SKM-1 treated with dmso at 0.1 percent for 144 hours (cell line): ENCODE data around the gene PALLD.

ENCODE experiments used
- DNase-seq: peaks from one replicate; lab custom pipeline; 2025; ENCODE audit not compliant: unreplicated experiment; lab: John Stamatoyannopoulos, UW

Gene PALLD

DNA sequence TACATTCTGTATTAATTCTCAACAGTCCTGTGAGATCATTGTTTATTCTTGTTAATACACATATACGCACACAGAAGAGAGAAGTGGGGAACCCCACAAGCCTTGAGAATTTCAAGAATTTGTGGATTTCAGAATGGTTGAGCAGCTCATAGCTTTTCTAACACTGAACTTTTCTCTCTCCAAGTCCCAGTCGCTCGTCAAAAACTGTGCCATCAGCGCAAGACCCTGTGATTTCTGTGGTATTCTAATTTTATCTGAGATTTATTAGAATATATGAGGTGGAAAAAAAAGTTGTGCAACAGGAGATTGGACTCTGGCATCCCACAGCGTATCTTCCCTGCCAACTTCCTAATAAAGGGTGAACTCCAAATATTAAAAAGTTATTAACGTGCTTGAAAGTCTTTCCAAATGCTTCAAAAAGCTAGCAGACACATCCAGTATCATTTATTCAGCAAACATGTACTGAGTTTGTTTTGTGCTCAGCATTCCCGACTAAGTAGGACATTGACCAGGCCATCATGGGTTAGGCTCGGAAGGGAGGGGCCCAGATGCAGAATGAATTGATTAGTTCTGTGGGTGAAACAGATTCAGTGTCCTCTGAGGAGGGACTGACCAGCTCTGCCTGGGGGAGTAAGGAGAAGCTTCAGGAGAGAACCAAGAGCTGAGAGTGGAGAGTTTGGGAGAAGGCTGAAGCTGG, 347.6 kb downstream of the PALLD start:
- no peak for DNase-seq

DNA sequence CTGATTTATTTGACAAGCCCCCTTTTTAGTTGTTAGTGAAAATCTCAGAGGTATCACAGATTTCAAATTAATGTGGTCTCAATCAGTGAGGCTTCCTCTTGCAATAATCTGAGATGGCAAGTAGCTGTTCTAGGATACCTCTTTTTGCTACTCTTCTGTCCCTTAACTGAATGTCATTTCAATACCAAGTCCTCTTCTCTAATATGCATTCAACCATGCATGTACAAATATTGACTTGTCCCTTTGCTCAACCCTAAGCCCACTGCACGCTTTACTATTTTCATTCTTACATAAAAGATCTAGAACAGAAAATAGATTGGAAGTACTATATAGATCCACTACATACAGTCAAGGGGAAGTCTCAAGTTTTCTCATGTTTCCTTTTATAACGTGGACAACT, 349.0 kb downstream of the PALLD start:
- DNase-seq: no peak

DNA sequence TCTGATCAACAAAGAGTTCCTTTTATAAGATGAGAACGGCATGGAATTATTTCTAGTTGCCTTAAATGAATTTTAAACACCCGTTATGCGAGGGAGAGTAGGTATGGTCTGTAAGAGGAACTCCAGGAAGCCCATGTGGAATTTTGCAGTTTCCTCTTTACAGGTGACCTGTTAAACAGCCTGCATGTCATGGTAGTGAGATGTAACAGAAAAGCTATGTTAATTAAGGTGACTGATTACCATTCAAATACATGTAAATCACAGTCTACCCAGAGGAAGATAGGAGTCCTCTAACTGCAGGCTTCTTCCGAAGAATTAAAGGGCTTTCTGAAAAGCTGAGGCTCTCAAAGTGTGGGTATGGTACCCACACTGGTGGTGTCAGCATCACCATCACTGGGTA, 349.6 kb downstream of the PALLD start:
- no peak for DNase-seq

DNA sequence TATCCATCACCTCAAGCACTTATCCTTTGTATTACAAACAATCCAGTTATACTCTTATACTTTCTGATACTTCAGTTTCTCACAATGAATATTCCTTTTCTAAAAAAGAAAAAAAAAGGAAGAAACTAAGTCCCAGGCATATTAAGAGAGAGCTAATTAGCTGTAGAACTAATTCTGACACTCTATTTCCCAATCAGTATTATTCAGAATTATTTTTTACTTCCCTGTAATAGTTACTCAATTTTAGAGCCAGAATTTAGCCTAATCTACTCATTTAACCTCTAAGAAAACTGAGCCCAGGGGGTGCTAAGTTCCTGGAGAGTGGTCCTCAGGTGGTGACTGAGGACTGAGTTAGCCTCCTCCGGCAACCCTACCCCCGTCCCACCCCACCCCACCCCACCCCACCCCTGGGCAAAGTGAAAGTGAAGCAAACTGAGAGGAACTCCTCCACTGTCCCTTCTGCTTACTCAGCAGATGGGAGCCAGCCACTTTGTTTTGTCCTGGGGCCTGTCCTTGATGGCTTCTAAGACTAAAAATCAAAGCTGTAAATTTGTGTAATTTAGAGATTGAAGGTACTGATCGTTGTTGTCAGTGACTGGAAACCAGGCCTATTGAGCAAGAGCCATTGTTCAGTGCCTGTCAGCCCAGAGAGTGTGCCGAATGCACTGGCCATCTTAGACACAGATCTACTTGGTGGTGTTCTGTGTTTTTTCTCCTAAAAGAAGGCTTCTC, 351.1 kb downstream of the PALLD start:
- no peak for DNase-seq

DNA sequence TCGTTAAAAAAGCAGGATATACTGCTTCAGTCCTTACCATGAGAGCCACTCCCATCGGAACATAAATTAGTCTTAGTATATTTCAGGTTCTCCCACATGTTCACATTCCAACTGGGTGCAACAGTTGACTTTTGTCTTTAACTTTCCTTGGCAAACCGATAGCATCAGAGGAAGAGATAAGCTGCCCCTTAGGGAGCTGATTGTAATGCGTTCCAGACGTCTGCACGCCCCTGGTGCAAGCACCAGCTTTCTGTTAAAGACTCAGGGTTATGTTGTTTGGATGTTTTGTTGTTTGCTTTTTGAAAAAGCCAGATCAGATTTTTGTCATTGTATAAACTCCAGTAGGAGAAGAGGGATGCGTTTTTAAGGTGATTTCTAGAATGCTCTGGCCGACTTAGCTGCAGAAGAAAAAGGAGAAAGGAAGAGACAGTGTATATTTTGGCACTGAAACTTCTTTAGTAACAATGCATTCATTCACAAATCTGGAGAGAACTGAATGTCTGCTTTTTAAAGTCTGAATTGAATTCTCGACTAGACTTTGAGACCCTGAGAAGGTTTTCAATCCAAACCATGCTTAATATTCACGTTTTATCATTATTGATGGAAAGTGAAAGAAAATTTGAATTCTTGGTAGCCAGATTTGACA, 352.3 kb downstream of the PALLD start:
- no peak for DNase-seq

DNA sequence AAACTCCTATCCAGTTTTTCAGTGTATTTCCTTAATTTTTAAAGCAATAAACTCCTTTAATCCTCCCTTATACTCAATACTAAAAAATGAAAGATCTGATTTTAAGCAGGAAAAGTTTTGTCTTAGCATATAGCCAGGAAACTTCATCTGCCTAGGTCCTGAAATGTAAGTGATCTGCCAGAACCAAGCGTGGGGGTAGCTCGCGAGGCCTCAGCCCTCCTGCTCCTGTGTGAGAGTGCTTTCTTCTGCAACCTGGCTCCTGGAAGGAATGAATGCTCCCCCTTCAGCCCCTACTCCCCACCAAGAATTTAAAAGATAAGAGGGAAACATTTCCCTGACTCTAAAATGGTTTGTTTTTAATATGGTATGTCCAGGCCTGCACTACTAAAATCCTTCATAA, 353.1 kb downstream of the PALLD start:
- DNase-seq: no peak

DNA sequence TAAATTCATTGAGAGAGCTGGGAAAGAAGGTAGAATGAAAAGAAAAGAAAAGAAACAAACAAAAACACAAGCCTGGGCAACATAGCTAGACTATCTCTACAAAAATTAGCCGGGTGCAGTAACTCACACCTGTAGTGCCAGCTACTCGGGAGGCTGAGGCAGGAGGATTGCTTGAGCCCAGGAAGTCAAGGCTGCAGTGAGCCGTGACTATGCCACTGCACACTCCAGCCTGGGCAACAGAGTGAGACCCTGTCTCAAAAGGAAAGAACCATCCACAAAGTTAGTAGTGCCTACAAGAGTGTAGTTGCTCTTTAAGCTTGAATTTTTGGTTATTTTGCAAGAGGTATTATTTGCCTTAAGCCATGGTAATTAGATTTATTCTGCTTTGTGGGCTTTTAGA, 355.5 kb downstream of the PALLD start:
- DNase-seq: no peak

DNA sequence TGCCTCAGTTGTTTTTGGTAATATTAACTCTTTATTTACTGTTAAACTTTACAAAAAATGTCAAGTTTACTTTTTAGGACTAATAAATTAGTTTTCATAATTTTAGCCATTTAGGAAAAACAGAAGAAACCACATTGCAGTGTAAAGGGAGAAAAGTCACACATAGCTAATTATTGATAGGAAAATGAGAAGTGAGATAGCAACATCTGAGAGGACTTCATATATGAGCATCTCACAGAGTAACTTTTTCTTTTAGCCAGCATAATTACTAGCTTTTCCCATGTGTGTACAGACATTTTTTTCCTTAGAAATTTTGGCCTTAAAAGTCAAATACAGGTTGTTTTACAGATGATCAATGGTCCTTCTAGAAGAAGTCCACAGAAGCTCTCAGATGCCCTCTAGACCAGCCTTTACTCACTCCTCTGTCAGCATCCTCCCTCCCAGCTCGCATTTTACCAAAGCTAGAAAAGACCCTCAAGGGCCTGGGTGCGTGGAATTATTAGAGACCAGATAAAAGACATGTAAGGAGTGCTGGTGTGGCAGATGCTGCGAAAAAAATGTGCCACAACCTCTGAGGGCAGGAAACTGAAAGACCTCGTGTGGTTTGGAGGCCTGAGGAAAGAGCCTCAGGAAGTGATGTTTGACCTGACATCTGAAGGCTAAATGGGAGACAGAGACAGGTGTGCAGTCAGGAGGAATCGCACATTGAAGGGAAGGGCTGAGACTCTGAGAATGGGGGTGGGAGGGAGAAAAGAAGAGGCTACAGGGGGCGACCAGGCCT, 356.3 kb downstream of the PALLD start:
- no peak for DNase-seq

DNA sequence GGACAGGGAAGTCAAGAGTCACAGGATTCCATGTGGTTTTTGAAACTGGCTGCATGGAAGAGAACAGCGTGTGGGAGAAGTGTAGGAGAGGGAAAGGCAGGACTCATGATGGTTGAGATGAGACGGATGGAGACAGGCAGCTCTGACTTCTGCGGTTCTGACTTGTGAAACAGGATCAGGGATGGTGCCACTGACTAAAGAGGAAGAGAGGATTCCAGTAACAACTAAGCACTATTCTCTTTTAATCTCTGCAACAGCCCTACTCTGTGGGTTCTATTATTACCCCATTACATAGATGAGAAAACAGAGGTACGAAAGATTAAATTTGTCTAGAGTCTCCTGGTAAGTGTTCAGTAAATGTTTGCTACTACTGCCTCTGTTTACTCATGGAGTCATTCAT, 356.9 kb downstream of the PALLD start:
- DNase-seq: peak; percentile 33

DNA sequence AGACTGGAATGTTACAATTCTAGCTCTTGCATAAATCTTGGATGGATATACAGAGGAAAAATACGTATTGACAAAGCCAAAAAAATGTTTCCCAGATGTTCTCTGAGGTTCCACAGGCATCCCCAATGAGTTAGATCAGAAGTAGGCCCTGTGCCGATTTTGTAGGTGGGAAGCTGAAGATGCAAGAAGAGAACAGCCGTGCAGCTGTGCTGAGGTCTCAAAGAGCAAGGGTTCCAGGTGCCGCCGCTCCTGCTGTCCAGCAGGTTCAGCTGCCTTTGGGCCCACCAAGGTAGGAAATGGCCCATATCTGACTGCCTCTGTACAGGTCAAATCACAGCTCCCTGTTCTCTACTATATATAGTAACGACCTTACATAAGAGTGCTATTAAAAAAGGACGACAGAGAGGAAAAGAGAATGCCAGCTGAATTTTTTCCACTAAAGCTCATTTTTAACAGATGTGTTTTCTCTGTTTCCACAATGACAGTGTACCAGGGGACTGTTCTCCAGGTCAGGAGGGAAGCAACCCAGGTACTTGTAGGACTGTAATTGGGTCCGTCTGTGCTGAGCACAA, 357.6 kb downstream of the PALLD start:
- no peak for DNase-seq

DNA sequence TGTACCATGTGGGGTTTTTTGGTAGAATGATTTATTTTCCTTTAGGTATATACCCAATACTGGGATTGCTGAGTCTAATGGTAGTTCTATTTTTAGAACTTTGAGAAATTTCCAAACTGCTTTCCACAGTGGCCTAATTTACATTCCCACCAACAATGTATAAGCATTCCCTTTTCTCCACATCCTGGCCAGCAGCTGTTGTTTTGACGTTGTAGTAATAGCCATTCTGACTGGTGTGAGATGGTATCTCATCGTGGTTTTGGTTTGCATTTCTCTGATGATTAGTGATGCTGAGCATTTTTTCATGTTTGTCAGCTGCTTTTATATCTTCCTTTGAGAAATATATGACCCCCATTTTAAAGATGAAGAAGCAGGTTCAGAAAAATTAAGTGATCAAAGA, 359.5 kb downstream of the PALLD start:
- DNase-seq: no peak

DNA sequence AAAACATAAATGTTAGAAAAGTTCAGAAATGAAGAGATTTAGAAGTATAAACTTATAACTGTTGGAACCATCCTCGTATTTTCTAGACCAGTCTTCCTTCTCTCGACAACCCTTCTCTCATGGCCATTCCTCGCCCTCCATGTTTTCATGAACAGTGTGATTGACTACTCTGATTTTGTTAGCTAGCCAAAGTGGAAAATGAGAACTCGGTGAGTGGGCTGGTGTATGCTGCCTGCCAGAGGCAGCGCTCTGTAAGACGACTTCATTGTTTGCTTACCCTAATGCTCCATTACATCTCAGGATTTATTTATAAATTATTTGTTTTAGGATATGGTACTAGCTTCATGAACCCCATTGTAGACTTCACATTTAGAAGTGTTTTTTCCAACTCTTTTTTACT, 360.2 kb downstream of the PALLD start:
- no peak for DNase-seq

DNA sequence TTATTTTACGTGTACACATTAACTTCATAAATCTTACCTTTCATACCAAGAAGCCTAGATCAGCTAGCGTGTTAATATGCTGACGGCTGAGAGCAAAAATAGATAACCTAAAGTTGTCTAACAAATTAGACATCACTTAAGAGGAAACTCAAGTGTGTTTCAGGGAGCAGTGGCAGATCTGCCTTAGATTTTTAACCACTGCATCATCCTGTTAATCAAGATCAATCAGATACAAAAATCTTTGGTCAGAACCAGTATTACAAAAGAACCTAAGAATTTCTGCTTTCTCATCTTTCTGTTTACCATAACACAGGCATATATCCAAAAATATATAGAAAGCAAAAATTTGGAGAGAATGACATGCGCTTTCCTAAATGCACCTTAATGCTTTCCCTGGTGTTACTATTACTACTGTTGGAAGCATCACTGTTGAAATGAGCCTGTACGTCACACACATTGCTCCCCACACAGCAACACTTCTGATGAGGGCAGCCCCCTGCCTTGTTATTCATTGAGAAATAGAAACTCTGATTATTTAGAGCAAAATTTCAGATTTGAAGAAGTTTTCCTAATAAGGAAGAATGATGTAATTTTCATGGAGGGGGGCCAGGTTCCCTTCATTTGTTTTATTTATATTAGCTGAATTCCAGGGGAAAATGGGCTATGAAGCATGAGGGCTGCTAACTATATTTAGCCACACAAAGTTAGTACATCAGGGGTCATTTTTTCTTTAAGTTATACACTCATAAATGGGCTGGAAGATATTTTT, 360.9 kb downstream of the PALLD start:
- no peak for DNase-seq

DNA sequence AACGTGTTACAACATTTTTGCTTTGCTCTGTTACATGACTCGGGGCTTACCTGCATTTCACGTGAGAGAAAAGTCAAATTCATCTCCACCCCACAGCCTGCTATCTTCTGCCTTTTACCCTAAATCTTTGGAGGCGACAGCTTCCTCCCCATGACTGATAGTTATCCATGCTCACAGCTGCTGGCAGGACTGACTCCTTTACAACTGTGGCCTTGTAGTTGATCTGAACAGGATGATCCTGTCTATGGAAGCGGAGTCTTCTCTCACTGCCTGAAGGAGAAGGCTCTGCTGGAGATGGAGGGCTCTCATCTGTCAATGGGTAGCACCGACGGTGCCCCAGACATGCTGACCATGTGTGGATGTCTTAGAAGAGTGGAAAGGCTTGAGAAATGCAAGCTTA, 362.2 kb downstream of the PALLD start:
- DNase-seq: no peak

DNA sequence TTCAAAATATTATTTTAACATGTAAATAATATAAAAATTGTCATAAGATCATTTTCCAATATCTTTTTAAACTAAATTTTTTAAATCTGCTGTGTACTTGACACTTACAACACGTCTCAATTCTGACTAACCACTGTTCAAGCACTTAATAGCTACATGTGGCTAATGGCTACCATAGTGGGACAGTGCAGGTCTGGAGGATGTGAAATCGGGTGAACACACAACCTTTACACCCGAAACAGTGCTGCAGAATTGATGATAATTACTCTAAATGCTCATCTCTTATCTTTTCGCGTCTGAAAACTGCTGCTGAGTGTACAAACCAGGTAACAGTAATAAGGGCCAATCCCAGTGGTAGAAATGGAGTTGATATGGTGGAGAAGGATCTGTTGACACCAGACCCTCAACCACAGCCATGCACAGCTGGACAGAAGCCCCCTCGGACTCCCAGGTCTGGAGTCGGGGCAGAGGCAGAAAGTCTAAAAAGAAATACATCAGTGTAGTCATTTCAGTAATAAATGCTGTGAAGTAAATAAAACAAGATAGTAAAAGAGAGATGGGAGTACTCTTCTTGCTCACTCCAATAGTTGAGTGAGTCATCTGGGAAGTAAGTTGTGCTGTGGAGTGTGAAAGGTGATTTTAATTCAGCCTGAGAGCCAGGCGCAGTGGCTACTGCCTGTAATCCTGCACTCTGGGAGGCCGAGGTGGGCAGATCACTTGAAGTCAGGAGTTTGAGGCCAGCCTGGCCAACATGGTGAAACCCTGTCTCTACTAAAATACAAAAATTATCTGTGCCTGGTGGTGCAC, 363.2 kb downstream of the PALLD start:
- no peak for DNase-seq

DNA sequence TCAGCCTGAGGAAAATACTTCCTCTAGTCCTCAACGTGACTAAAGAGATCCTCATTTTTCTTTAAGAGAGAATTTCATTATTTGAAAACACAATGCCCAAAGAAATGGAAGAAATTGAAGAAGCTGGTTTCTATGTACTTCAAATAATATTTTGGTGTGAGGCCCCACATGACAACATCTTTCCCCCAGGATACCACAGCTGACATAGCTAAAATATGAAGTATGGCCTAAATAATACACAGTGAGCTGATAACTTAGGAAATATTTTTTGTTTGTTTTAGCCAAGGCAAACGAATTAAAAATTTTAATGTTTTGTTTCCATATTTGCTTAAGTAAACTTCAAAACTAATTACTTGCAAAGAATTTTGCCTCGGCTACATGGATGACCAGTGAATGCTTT, 364.0 kb downstream of the PALLD start:
- DNase-seq: no peak

DNA sequence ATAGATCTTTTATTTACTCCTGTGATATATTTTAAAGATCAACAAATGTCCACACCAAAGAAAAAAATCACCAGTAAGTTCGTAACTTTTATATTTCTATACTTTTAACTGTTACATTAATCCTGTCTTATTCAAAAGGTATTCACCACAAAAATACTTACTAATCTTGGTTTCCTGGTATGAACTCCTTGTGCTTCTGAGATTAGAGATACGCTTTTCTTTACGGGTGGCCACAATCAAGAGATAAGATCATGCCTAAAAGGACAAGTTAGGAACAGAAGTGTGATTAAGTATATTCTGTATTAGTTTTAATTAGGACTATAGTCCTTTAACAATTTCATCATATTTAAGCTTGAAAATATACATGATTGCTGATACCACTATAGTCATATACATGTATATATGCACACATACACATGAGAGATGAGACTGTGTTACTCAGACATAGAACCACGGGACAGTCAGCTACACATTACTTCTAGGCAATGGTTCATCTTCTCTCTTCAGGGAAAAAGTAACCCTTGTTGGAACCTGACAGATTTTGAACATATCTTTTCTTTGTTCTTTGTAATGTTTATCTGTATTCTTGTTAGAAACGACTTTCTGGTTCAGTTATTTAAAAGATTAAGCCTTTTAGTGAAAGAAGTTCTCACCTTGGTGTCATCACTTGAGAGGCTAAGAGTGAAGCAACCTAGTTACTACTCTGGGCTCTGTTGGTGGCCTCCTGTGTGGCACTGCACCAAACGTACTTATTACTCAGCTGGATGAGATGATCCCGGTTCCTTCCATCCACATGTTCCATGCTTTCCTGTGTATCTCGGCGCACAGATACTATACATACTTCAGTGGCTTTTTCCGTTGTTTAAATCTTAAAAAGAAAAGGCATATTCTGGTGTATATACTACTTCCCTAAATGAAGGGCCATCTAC, 367.1 kb downstream of the PALLD start:
- DNase-seq: no peak

DNA sequence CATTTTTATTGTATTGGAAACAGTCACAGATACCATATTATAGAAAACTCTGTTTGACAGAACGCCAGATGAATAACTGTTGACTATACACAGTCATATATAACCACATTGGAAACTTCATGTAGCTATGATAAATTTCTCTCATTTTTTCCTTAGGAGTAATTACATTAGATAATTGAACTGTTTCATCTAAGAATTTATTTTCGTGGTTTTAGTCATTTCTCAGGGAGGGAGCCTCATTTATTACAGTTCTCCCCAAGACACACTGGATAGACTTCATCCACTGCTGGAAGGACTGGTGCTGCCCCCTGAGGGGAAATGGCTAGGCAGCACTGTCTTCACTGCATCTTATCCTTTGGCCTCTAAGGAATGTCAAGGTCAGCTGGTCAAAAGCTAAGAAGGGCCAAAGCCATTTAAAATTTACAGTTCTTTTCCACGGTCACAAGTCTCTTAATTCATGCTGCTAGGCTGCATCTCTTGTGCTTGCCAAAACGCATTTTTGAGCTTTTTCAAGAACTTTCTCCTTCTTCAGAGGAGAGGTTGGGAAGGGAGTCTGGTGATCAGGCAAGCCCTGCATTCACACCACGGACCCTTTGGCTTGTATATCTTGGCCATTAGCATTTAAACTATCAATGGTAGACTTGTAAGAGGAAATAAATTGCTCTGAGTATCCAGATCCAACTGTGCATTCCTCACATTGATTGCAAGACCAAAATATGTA, 368.1 kb downstream of the PALLD start:
- DNase-seq: no peak
